H1 (cell line): ENCODE measurements around the gene CHTF8.
"Not testable (repeated sequence)": the region's sequence is repeated elsewhere in the genome, so short reads cannot be mapped to it uniquely, and the experiment has no call there.

Source experiments
- EP300 ChIP-seq, 2 experiments: IDR thresholded peaks; 1 replicate in 1 of 2; 2 replicates in 1 of 2; pipeline ENCODE4 v1.6.1; 2011 to 2012; ENCODE audit warnings: low read depth in 2 of 2, low read length in 2 of 2, mild to moderate bottlenecking in 2 of 2, borderline replicate concordance in 1 of 2, inconsistent platforms in 1 of 2, moderate library complexity in 1 of 2
- EZH2 ChIP-seq: fragments of 200-600 bp; sonication (generic); IDR thresholded peaks from 2 replicates; pipeline ENCODE4 v1.7.1; 2012; ENCODE audit warnings: low read depth, mild to moderate bottlenecking, moderate library complexity, low read length, inconsistent platforms; ENCODE audit not compliant: severe bottlenecking
- JUND ChIP-seq: IDR thresholded peaks from 2 replicates; pipeline ENCODE4 v1.6.1; 2011; ENCODE audit warnings: mild to moderate bottlenecking, improper control_type of control experiment, low read length
- POLR2A ChIP-seq, 2 experiments: IDR thresholded peaks; 1 replicate in 1 of 2; 2 replicates in 1 of 2; pipeline ENCODE4 v1.6.1; 2011; ENCODE audit warnings: low read depth in 2 of 2, low read length in 2 of 2, mild to moderate bottlenecking in 2 of 2; ENCODE audit errors: control extremely low read depth in 1 of 2
- RAD21 ChIP-seq, 2 experiments: IDR thresholded peaks in 1 of 2; conservative IDR thresholded peaks in 1 of 2; 2 replicates each; pipeline ENCODE4 v1.6.1; 2011; ENCODE audit warnings: low read depth in 2 of 2, low read length in 2 of 2, improper control_type of control experiment in 1 of 2, inconsistent platforms in 1 of 2, mild to moderate bottlenecking in 1 of 2, moderate library complexity in 1 of 2
- SRF ChIP-seq: IDR thresholded peaks from 2 replicates; pipeline ENCODE4 v1.6.1; 2011; ENCODE audit warnings: mild to moderate bottlenecking, low read depth, low read length, moderate library complexity
- TF ChIP-seq, protein P1 (sequence below), 3 experiments: IDR thresholded peaks; 1 replicate in 2 of 3; 2 replicates in 1 of 3; pipeline versions ENCODE4 v1.5.1 to v1.6.1; 2011; ENCODE audit warnings: low read length in 3 of 3, mild to moderate bottlenecking in 3 of 3, inconsistent platforms in 2 of 3, low read depth in 1 of 3, moderate library complexity in 1 of 3; ENCODE audit not compliant: insufficient read depth in 1 of 3; ENCODE audit errors: control extremely low read depth in 1 of 3

DNA sequence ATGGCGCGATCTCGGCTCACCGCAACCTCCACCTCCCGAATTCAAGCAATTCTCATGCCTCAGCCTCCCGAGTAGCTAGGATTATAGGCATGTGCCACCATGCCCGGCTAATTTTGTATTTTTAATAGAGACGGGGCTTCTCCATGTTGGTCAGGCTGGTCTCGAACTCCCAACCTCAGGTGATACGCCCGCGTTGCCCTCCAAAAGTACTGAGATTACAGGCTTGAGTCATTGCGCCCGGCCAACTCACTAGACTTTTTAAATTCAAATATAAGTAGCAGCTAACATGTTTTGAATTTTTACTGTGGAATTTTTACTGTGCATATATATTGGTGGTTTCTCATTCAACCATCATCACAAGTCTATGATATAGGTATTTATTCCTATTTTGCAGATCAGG, 7.4 kb downstream of the CHTF8 start:
- TF ChIP-seq RAD21 (IDR thresholded peaks at IDR 0.05 in 1 of 2, conservative IDR thresholded peaks at IDR 0.05 in 1 of 2; ENCODE audit: low read depth in 2 of 2, low read length in 2 of 2); JUND; EP300 (IDR thresholded peaks at IDR 0.05; ENCODE audit: borderline replicate concordance in 1 of 2, low read depth in 2 of 2, low read length in 2 of 2); SRF; POLR2A (IDR thresholded peaks at IDR 0.05; ENCODE audit: control extremely low read depth in 1 of 2, low read depth in 2 of 2, low read length in 2 of 2); EZH2: not testable (repeated sequence)
- TF ChIP-seq, protein P1, sequence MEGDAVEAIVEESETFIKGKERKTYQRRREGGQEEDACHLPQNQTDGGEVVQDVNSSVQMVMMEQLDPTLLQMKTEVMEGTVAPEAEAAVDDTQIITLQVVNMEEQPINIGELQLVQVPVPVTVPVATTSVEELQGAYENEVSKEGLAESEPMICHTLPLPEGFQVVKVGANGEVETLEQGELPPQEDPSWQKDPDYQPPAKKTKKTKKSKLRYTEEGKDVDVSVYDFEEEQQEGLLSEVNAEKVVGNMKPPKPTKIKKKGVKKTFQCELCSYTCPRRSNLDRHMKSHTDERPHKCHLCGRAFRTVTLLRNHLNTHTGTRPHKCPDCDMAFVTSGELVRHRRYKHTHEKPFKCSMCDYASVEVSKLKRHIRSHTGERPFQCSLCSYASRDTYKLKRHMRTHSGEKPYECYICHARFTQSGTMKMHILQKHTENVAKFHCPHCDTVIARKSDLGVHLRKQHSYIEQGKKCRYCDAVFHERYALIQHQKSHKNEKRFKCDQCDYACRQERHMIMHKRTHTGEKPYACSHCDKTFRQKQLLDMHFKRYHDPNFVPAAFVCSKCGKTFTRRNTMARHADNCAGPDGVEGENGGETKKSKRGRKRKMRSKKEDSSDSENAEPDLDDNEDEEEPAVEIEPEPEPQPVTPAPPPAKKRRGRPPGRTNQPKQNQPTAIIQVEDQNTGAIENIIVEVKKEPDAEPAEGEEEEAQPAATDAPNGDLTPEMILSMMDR (IDR thresholded peaks at IDR 0.05; ENCODE audit: control extremely low read depth in 1 of 3, insufficient read depth in 1 of 3, low read depth in 1 of 3, low read length in 3 of 3) = not testable (repeated sequence)
